A673 (cell line): ENCODE measurements around the gene BRAT1.

ENCODE experiments used
- CTCF ChIP-seq: fragments of 300-800, 200-600 bp; sonication (generic); conservative IDR thresholded peaks from 2 replicates; pipeline ENCODE4 v1.5.1; 2017; ENCODE audit warnings: low read depth, mild to moderate bottlenecking, antibody characterized with exemption, low read length, moderate library complexity, mixed read lengths
- EZH2 ChIP-seq: fragments of 200-600 bp; sonication (generic); IDR thresholded peaks from 2 replicates; pipeline ENCODE4 v1.6.1; 2017; ENCODE audit warnings: borderline replicate concordance, low read depth, mild to moderate bottlenecking, mixed read lengths, antibody characterized with exemption, low read length; ENCODE audit not compliant: poor library complexity, severe bottlenecking

GRCh38 chr7:2596464-2597272 is 41.3 kb upstream of the BRAT1 start:
- TF ChIP-seq CTCF (no peak), EZH2 (no peak)
